ENCODE results near the gene TADA2A.
"Not testable (repeated sequence)": the region's sequence is repeated elsewhere in the genome, so short reads cannot be mapped to it uniquely, and the experiment has no call there.

TADA2A gene

DNA sequence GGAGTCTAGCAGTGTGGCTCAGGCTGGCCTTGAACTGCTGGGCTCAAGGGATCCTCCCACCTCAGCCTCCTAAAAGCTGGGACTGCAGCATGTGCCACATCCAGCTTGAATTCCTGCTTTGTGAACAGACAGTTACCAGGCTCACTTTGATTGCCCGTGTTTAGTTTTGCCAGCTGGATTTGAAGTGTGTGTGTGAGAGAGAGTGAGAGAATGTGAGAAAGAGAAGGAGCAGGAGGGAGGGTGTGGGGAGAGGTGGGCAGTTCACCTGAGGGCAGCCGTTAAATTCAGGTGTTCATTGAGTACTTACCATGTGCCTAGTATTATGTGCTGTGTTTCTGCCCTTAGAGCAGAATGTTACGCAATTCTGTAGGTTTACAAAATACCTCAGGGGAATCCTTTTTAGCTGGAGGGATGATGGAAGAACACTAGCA, 87.7 kb downstream of the TADA2A start:
- no peak for FAIRE-seq

DNA sequence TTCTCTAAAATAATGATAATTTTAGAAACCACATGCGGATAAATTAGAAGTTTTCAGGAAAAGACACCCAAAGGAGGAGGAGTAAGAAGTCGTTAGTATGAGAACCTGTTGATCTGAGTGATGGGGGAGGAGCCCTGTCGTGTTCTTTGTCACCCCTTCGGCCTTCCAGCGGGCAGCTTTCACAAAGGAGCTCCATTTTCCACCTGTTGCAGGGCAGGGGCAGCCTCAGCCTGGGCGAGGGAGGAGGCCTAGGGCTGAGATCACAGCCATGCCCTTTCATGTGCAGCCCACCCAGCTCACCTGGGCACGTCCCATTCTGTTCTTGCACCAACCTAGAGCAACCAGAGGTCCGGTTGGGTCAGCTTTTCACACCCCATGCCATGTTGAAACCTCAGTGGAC, 88.3 kb downstream of the TADA2A start:
- no peak for FAIRE-seq

DNA sequence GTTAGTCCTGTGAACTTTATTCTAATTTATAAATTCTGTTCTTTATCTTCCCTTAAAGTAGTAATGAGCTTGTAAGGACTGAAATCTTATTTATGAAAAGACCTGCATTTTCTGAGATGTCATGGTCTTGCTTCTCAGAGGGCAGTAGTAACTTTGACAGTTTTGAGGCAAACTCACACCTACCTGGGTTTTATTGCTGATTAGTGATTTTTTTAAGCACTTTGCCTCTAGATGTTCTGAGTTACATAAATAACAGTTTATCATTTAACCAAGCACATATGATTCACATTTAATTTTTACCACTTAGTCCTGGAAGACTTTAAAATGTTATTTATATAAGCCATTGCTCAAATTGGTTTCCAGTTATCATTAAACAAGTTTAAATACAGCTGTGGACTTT, 93.7 kb downstream of the TADA2A start:
- no peak for FAIRE-seq

DNA sequence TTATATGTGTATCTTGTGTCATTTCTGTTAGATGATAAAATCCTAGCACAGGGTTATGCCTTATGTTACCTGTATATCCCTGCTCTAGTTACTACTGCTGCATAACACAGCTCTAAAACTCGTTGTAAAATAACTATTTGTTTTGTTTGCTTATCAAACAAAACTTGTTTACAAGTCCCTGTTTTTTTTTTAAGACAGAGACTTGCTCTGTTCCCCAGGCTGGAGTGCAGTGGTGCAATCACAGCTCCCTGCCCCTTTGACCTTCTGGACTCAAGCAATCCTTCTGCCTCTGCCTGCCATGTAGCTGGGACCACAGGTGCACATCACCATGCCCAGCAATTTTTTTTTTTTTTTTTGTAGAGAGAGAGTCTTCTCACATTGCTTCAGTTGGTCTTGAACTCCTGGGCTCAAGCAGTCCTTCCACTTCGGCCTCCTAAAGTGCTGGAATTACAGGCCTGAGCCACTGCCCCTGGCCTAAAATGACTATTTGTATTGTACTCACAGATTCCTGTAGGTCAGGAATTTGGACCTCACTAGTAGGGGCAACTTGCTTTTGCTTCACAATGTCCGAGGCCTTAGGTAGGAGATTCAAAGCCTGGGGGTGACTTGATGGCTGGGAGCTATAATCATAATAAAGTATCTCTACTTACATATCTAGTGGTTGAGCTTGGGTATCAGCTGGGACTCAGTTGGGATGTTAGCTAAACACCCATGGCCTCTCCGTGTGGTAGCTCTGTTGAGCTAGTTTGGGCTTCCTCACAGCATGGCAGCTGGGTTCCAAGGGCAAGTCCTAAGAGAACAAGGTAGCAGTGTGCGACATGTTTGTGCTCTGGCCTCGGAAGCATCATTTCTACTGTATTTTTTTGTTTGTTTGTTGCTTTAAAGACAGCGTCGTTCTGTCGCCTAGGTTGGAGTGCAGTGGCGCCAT, 95.6 kb downstream of the TADA2A start:
- no peak for FAIRE-seq

DNA sequence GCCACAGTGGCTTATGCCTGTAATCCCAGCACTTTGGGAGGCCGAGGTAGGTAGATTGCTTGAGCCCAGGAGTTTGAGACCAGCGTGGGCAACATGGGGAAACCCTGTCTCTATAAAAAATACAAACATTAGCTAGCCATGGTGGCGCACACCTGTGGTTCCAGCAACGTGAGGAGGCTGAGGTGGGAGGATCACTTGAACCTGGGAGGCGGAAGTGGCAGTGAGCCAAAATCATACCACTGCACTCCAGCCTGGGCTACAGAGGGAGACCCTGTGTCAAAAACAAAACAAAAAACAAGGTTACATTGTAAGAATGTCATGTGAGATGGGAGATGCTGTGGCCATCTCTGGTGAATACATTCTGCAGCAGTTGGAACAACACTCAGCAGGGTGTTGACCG, 96.5 kb downstream of the TADA2A start:
- no peak for FAIRE-seq

DNA sequence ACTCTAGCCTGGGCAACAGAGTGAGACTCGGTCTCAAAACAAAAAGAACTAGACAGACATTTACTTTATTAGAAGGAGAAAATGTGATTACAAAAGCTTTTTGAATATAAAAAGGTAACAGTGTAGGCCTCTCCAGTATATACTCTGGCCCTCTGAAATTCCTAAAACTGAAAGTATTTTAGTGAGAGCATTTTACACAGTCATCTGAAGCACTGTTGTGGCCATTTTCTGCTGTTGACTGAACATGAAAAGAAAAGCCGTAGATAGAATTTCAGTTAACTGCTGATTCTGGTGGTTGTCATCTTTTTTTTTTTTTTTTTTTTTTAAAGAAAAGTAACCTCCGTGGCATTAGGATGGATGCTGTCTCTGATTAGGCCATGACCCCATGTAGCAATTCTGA, 98.6 kb downstream of the TADA2A start:
- no peak for FAIRE-seq

DNA sequence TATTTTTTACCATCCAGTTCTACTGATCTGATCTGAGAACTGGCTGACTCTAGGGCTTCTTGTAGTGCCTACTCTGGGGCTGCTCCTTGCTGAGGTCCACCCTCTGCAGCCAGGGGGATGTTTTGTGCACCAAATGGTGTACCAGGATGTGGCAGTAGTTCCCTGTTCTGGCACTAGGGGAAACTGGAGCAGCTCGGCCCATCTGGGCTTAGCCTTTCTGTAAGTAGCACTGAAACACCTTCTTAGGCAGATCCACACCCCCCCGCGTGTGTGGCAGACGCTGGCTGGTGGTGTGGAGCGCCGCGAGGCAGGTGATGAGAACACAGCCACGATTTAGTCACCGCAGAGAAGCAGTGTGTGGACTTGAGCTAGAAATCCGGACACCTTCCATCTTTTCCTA, 100.0 kb downstream of the TADA2A start:
- no peak for FAIRE-seq

DNA sequence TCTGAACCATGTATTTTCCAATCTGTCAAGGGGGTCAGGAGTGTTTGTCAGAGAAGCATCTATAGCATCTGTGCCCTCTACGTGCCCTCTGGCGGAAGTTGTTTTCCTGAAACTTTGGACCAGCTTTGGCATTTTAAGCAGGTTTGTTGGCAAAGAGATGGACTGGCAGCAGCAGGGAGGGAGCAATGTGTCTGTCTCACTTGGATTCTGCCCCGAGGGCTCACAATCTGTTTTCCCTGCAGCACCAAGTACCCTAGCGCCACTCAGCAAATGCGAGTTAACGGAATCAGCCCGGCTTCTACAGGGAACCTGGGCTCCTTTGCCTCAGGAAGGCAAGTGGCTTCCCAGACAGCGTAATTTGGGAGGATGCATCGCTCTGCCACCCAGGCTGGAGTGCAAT, 100.4 kb downstream of the TADA2A start:
- FAIRE-seq: no peak

DNA sequence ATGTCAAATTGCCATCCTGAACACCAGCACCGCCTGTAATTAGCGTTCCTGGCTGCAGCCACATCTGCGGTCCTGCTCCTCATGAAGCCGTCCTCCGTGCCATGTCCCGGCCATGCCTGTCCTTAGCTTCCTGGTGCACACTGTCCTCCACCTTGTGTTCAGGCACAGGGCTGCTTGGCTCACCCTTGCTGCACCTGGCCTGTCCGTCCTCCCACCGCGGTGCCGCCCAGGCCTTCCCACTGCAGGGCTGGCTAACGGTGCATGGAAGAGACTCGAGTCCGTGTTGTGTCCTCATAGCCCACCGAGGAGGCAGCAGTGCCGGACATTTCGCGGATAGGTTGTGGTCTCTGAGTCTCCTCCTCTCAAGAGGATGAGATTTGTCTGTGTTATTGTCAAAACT, 103.4 kb downstream of the TADA2A start:
- no peak for FAIRE-seq

DNA sequence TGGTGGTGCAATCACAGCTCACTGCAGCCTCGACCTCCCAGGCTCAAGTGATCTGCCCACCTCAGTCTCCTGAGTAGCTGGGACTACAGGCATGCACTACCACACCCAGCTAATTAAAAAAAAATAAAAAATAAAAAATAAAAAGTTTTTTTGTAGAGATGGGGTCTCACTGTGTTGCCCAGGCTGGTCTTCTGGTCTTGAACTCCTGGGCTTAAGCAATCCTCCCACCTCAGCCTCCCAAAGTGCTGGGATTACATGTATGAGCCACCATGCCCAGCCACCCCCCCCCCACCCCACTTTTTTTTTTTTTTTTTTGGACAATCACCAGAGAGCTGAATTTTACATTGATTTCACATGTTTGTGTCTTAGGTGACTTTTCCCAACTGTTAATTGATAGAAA, 105.0 kb downstream of the TADA2A start:
- FAIRE-seq: not testable (repeated sequence)

DNA sequence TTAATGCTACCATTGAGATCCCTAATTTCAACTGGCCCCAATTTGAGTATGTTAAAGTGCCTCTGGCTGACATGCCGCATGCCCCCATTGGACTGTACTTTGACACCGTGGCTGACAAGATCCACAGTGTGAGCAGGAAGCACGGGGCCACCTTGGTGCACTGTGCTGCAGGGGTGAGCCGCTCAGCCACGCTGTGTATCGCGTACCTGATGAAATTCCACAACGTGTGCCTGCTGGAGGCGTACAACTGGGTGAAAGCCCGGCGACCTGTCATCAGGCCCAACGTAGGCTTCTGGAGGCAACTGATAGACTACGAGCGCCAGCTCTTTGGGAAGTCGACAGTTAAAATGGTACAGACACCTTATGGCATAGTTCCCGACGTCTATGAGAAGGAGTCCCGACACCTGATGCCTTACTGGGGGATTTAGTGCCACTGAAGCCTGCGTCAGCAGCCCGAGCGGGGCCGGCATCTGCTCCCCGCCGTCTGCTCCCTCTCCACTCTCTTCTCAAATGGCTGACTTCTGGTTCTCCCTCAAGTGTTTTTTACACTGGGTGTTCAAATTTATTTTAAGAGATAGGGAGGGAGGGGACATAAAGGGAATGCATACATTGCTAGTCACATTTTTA, 105.9 kb downstream of the TADA2A start:
- no peak for FAIRE-seq

DNA sequence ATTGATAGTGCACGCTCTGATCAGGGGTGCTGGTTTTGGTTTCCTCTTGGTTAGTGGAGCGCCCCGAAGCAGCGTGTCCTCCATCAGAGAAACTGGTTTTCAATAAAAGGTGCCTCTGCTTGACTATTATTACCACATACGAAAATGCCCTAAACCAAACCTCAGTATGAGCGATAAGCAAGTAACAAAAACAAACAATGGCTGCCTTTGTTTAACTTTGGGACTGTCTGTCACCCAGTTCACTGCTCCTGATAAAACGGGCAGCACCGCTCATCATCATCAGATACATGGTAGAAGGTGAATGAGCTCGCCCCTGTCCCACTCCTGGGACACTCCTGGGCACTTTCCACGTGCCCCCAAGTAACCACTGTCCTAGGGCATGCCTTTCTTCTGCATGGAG, 107.0 kb downstream of the TADA2A start:
- no peak for FAIRE-seq

DNA sequence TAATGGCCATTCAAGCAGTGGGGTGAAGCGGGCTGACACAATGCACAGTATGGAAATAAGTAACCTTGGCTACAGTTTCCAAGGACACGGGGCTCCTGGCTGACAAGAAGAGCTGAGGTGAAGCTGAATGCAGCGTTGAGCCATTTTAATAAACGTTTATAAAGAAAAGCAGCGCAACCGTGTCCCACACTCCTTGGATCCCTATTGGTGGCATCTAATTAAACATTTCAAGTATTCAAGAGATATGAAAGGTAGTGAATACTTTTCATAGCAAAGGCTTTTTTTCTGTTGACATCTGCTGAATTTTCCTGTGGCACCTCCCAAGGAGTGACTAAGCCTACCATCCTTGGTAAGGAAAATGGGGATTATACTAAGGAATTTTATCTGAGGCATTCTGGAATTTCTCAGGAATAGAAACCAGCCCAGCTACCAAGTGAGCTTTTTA, 109.5 kb downstream of the TADA2A start:
- FAIRE-seq: no peak

DNA sequence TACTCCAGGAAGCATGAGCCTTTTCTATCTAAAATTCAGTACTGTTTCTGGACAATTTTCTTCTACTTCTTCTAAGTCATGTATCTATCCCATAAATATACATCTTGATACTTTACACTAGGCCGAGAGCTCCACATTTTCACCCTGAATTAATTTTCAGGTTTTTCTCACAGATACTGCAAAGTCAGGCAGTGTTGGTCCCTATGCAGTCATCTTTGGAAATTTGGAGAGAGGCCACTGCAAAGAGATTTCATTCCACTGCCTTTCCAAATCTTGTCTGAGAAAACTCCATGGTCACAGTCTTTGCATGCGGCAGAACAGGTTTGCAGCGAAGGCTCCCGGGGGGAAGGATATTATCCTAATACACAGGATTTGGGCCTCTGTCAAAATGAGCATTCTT, 111.2 kb downstream of the TADA2A start:
- no peak for FAIRE-seq

DNA sequence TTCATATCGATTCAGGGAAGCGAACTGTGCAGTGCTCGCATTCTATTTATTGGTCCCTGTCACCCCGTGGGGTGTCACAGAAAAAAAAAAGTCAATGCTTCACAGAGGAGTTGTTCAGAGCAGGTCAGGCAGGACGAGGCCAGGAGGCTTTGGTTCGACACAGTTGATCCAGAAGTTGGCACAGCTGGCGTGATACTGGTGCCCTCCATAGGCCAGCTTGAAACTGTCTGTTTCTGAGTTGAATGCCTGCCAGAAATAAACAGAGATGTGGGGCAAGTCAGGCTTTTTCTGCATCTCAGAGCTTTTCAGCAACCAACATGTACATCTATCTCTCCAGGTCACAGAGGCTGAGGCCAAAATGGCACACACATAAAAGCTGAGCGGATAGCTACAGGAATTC, 112.1 kb downstream of the TADA2A start:
- no peak for FAIRE-seq

DNA sequence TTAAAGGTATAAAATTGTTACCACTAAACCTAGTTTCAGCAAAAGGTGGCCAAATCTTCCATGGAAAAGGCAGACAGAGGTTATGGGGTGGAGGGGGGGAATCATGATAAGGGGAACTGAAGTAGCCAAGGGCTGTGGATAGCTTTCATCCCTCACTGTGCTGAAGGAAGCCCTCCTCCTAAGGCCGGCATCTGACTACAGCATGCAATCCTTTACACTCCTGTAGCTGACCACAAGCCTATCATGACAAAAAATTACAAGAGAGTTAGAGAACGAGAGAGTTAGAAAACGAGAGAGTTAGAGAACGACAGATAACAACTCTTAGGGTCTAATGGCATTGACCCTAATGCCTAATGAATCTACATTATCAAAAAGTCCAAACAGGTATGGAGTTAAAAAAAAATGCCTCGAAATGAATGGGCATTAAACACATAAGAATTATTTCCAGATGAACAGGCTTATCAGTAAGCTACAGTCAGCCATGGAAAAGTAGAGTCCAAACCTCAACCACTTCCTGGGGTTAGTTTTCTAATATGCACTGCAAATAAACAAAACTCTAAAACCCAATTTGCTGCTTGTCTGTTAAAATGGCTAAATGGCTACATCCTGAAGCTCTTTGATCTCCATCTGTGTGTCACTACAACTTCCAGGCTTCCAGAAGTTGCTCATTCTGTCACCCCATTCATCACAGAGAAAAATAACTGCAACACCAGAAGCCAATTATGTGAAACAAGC, 112.7 kb downstream of the TADA2A start:
- FAIRE-seq: no peak

DNA sequence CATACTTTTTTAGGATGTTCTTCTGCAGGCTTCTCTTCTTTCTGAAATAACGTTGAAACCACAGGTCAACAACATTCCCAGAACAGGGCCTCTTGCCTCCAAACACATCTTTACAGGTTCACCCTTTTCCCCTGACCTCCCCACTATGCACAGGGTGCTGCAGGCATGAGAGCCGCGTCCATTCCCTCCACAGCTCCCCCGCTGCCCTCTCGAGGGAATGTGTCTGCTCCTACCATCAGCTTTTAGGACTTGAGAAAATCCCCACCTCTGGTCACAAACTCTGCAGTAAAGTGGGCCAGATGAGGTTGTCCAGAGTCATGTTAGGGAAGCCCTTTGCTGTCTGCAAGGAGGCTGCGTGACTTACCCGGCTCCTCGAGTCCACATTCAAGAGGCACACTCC, 113.5 kb downstream of the TADA2A start:
- no peak for FAIRE-seq

DNA sequence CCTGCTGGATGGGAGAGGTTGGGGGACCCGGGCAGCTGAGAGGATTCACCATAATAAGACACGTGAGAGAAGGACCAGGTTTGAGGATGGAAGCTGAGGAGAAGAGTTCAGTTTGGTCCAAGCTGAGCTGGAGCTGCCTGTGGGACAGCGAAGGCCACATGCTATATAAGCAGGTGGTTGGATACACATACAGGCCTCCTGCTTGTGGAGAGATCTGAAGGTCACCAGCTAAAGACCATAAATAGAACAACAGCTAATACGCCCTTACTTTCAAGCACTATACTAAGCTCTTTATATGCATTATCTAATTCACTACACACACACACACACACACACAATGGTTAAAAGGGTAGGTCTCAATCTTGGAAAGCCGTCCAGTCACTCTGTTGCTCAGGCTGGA, 115.1 kb downstream of the TADA2A start:
- FAIRE-seq: no peak

DNA sequence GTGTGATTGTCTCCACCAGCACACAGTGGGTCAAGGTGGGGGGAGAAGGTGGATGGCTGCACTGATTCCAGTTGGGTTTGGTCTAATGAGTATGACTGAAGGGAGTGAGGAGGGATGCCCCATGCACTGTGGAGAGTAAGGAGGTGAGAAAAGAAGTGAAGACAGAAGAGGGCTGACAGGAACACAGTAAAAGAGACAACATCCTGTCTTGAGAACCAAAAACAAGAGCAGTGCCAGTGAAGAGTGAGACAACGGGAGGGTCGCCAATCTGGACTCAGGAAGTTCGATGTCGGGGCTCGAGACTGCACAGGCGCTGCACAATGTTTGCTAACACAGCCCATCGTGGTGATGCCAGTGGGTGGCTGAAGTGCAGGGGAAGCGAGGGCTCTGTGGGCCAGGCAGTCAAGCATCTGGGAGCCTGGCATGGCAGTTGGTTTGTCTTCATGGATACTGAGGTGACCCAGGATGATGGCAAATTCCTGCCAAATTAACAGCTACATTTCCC, 117.1 kb downstream of the TADA2A start:
- FAIRE-seq: no peak

DNA sequence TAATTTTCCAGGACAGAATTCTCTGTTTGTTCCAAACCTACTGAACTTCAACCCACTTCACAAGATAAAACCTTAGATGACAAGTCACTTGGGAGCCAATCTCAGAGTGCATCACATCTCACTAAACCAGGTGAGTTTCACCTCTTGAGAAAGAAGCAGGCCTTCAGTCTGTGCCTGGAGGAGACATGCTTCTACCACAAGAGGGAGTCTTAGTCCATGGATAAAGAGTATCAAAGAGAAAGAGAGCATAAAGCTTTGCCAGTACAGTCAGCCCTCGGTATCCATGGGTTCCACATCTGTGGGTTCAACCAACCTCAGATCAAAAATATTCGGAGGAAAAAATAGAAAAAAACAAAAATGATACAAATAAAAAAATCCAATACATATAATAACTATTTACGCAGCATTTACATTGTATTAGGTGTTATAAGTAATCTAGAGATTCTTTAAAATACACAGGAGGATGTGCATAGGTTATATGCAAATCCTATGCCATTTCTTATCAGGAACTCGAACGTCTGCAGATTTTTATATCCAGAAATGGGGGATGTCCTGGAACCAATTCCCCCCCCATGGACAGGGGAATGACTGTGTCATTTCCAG, 120.7 kb downstream of the TADA2A start:
- FAIRE-seq: no peak
